ENCODE measurements around the gene PIAS3. TPM values are rescaled to one million over a fixed set of nuclear protein-coding genes. Genes with fewer than 3 reads are reported as not detected.

Gene PIAS3
- total RNA-seq, 1 donor from 2014 or later: 57.6 TPM

DNA sequence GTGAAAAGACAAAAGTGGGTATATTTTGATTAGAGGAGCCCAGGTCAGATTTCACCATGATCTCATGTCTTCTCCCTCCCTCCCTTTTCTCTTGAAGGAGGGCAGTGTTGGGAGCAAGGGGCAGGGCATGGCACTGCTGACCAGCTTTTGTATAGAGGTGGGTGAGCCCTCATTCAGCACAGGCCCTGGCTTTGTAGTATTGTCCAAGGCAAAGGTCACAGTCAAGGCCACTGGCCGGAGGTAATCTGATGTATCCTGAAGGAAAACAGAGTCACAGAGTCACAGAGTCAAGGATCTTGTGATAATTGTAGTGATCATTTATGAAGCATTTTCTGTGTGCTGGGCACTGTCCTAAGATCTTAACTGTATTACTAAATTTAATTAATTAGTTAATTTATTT is 39.1 kb upstream of the PIAS3 start:
- Mint-ChIP-seq H3K27me3 (ENCODE audit: low read depth) (peaks cover 4% of the 10 kb centered on the region), H3K4me1 (peaks cover 3% of the 10 kb centered on the region), H3K27ac (no peak overlapping the region), H3K9me3 (no peaks in the 10 kb centered on the region), H3K4me3 (no peak overlapping the region), H3K36me3 (no peaks in the 10 kb centered on the region)
- TF ChIP-seq, protein P1, sequence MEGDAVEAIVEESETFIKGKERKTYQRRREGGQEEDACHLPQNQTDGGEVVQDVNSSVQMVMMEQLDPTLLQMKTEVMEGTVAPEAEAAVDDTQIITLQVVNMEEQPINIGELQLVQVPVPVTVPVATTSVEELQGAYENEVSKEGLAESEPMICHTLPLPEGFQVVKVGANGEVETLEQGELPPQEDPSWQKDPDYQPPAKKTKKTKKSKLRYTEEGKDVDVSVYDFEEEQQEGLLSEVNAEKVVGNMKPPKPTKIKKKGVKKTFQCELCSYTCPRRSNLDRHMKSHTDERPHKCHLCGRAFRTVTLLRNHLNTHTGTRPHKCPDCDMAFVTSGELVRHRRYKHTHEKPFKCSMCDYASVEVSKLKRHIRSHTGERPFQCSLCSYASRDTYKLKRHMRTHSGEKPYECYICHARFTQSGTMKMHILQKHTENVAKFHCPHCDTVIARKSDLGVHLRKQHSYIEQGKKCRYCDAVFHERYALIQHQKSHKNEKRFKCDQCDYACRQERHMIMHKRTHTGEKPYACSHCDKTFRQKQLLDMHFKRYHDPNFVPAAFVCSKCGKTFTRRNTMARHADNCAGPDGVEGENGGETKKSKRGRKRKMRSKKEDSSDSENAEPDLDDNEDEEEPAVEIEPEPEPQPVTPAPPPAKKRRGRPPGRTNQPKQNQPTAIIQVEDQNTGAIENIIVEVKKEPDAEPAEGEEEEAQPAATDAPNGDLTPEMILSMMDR (IDR thresholded peaks at IDR 0.05; ENCODE audit: unreplicated experiment): no peak
- DNase-seq (ENCODE audit: low spot score in 2 of 2, unreplicated experiment in 2 of 2): no peak

DNA sequence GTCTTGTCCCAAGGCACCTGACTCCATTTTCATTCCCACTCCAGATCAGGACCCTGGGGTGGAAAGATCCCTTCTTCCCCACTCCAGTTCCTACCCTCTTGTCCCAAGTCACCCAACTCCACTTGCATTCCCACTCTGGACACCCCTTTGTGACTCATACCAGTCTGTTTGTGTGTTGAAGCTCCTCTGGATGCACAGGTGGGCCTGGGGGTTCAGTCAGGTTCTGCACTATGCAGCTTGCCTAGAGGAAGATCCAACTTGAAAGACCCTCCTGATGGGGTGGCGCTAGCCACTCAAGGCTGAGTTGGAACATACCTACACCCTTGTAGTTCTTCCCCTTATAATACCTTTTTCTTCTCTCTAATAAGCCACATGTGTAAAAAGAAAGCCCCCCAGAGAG is 36.6 kb upstream of the PIAS3 start:
- peaks cover 23% of the 10 kb centered on the region for H3K4me1 Mint-ChIP-seq
- DNase-seq (ENCODE audit: low spot score in 2 of 2, unreplicated experiment in 2 of 2): no peak
- H3K36me3 Mint-ChIP-seq: no peaks in the 10 kb centered on the region
- H3K9me3 Mint-ChIP-seq: no peaks in the 10 kb centered on the region
- H3K4me3 Mint-ChIP-seq: no peak overlapping the region
- TF ChIP-seq, protein P1 (IDR thresholded peaks at IDR 0.05; ENCODE audit: unreplicated experiment): no peak
- H3K27ac Mint-ChIP-seq: no peak overlapping the region
- H3K27me3 Mint-ChIP-seq (ENCODE audit: low read depth): peaks cover 4% of the 10 kb centered on the region

DNA sequence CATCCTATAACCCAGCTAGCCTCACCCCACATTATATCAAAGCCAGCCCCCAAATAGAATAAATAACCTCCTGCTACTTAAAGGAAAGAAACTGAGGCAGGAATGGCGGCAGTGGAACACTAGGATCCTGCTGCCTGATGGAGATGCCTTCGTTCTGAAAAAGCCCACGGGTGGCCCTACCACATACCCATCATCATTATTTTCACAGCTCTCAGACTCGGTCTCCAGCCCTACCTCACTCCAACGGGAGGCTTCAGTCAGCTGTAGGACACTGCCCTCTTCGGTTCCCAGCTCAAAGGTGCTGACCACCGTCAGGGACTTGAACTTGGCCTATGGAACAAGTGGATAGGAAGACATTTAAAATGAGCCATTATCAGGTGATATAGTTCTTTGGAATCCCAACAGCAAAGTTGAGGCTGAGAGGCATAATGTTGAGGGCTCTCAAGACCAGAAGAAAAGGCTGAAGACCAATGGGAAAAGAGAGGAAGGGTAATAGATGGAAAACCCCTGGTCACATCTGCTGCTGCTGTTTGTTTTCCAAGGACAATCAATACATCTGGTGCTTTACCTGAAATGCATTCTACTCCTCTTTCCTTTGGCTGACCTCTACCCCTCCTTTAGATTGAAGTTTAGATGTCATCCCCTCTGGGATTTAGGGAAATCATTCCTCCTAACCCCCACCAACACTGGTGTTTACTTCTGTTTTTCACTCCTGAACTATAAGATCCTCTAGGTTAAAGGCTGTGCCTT is 34.6 kb upstream of the PIAS3 start:
- DNase-seq (ENCODE audit: low spot score in 2 of 2, unreplicated experiment in 2 of 2): no peak
- no peaks in the 10 kb centered on the region for H3K36me3 Mint-ChIP-seq
- H3K9me3 Mint-ChIP-seq: no peaks in the 10 kb centered on the region
- no peak overlapping the region for H3K27ac Mint-ChIP-seq
- H3K4me3 Mint-ChIP-seq: no peak overlapping the region
- TF ChIP-seq, protein P1 (IDR thresholded peaks at IDR 0.05; ENCODE audit: unreplicated experiment): no peak
- H3K27me3 Mint-ChIP-seq (ENCODE audit: low read depth): peaks cover 4% of the 10 kb centered on the region
- H3K4me1 Mint-ChIP-seq: peaks cover 23% of the 10 kb centered on the region

DNA sequence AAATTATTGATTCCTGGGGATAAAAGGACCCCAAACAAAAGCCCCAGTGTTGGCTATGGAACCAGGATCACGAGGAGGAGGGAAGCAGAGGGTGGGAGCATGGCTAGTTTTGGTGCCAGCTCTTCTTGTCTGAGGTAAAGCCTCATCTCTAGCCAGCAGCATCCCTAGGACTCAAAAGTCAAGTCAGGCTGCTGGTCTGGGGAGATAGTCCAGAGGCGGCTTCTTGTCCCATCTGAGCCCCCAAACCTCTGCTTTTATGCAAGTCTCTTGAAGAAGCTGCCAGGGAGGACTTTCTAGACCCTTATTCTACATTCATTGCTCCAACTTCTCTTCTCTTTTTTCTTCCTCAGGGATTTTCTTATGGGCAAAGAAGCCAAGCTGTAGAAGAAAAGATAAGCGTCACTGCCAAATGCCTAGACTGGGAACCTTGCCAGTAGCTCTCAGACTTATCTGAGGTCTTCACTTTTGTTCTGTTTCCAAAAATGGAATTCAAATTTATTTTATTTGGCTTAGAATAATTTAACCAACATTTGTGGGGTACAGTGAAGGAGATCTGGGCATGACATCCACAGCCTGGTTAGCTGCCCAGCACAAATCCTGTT is 33.7 kb upstream of the PIAS3 start:
- H3K27ac Mint-ChIP-seq: peak overlapping the region; percentile 96
- TF ChIP-seq, protein P1 (IDR thresholded peaks at IDR 0.05; ENCODE audit: unreplicated experiment): no peak
- peak overlapping the region; percentile 27 for H3K4me3 Mint-ChIP-seq
- DNase-seq (ENCODE audit: low spot score in 2 of 2, unreplicated experiment in 2 of 2): no peak
- peaks cover 23% of the 10 kb centered on the region for H3K4me1 Mint-ChIP-seq
- H3K27me3 Mint-ChIP-seq (ENCODE audit: low read depth): peaks cover 4% of the 10 kb centered on the region
- no peaks in the 10 kb centered on the region for H3K36me3 Mint-ChIP-seq
- H3K9me3 Mint-ChIP-seq: no peaks in the 10 kb centered on the region

DNA sequence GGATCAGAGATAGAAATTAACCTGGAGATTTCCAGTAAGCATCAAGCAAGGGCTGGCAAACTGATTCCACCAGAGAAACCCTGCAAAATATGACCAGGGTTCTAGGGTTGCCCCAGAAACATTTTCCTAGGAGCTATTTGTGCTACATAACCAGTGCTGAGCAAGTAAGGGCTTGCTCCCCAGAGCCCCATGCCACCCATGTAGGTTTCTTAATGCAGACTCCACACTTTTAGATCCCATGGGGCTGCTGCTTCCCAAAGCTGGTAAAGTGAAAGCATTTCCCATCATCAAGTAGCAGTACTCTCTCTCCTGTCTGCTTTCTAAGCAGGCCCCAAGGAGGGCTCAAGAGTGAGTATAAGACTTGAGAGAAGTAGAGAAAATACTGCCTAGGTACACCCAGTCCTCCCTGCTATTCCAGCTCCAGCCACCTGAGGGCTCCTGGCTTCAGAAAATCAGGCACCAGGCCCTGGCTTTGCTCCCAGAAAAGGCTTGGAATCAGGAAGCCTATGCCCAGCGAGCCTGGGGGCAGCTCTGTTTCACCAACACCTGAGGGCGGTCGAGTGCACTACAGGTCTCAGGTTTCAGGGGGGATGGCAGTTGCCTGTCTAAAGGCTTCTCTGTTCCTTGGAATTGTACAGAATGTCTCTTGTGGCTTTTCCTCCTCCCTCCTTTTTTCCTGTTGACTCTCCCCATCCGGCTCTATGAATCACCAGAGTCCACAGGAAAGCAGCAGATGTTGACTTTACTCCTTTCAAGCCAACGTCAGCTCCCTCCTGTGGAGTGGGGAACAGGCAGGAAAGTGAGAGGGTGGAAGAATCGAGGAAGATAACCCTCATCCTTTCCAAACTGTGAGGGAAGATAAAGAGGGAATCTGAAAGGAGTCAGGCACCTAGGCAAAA is 33.0 kb upstream of the PIAS3 start:
- Mint-ChIP-seq H3K36me3 (no peaks in the 10 kb centered on the region), H3K27ac (peak overlapping the region; percentile 96), H3K27me3 (ENCODE audit: low read depth) (peaks cover 4% of the 10 kb centered on the region), H3K4me3 (peak overlapping the region; percentile 27), H3K9me3 (no peaks in the 10 kb centered on the region), H3K4me1 (peaks cover 23% of the 10 kb centered on the region)
- peak; percentile 84 to 94 for DNase-seq (ENCODE audit: low spot score in 2 of 2, unreplicated experiment in 2 of 2)
- TF ChIP-seq, protein P1 (IDR thresholded peaks at IDR 0.05; ENCODE audit: unreplicated experiment): peak; percentile 73
